K562 (cell line): ENCODE measurements around the gene CD248. TPM values are rescaled to one million over a fixed set of nuclear protein-coding genes. Genes with fewer than 3 reads are reported as not detected.

Experiments
- ATF1 ChIP-seq, 2 experiments: fragments of 450-650 bp in 1 of 2; IDR thresholded peaks; 2 replicates each; pipeline ENCODE4 v1.6.1; 2016; ENCODE audit warnings: missing compliant biosample characterization in 1 of 2, missing genetic modification characterization in 1 of 2
- BHLHE40 ChIP-seq: IDR thresholded peaks from 2 replicates; pipeline ENCODE4 v1.6.1; 2011; ENCODE audit warnings: low read length, improper control_type of control experiment
- BMI1 ChIP-seq: fragments of 150-350 bp; IDR thresholded peaks from 2 replicates; pipeline ENCODE4 v1.6.1; 2014; ENCODE audit warnings: low read length
- CREB3L1 ChIP-seq: fragments of 450-650 bp; IDR thresholded peaks from 2 replicates; pipeline ENCODE4 v1.6.1; 2014; ENCODE audit warnings: low read depth, mild to moderate bottlenecking, moderate library complexity, borderline replicate concordance
- CTBP1 ChIP-seq: fragments of 450-650 bp; IDR thresholded peaks from 2 replicates; pipeline ENCODE4 v1.6.1; 2016; ENCODE audit warnings: borderline replicate concordance
- EP300 ChIP-seq: IDR thresholded peaks from 2 replicates; pipeline ENCODE4 v1.6.1; 2012; ENCODE audit warnings: low read length, improper control_type of control experiment
- EZH2 ChIP-seq: IDR thresholded peaks from 2 replicates; pipeline ENCODE4 v1.6.1; 2012; ENCODE audit warnings: low read depth, mild to moderate bottlenecking, inconsistent platforms, low read length, borderline replicate concordance
- MCM5 ChIP-seq: fragments of 450-650 bp; IDR thresholded peaks from 2 replicates; pipeline ENCODE4 v1.6.1; 2016; ENCODE audit warnings: low read depth
- MTA3 ChIP-seq: fragments of 450-650 bp; formaldehyde crosslinking; IDR thresholded peaks from 2 replicates; pipeline ENCODE4 v1.6.1; 2017; ENCODE audit warnings: mild to moderate bottlenecking, borderline replicate concordance
- NFE2L1 ChIP-seq: fragments of 450-650 bp; IDR thresholded peaks from 2 replicates; pipeline ENCODE4 v1.6.1; 2016; ENCODE audit warnings: missing genetic modification characterization, low read depth, mild to moderate bottlenecking, missing compliant biosample characterization, moderate library complexity, borderline replicate concordance
- POLR2G ChIP-seq: fragments of 200-400 bp; formaldehyde crosslinking; IDR thresholded peaks from 2 replicates; pipeline ENCODE4 v1.6.1; 2017; ENCODE audit warnings: low read depth, mild to moderate bottlenecking, antibody characterized with exemption, low read length, moderate library complexity
- PRDM10 ChIP-seq: fragments of 450-650 bp; IDR thresholded peaks from 2 replicates; pipeline ENCODE4 v1.6.1; 2018; ENCODE audit not compliant: partially characterized antibody
- RBM22 ChIP-seq: fragments of 200-400 bp; formaldehyde crosslinking; IDR thresholded peaks from 2 replicates; pipeline ENCODE4 v1.6.1; 2018; ENCODE audit warnings: low read length, low read depth; ENCODE audit not compliant: poor library complexity, severe bottlenecking
- RBM25 ChIP-seq: fragments of 200-400 bp; formaldehyde crosslinking; IDR thresholded peaks from 2 replicates; pipeline ENCODE4 v1.6.1; 2018; ENCODE audit warnings: low read length, low read depth, moderate library complexity; ENCODE audit not compliant: severe bottlenecking
- ZBTB1 ChIP-seq: sonication (generic); formaldehyde crosslinking; IDR thresholded peaks from 2 replicates; pipeline ENCODE4 v1.8.1; 2023; ENCODE audit warnings: missing genetic modification reagents, low read depth, mild to moderate bottlenecking, borderline replicate concordance
- ZBTB12 ChIP-seq: fragments of 250-450 bp; sonication (Bioruptor Pico); IDR thresholded peaks from 2 replicates; pipeline ENCODE4 v1.4.0; 2020
- ZBTB8A ChIP-seq: fragments of 450-650 bp; IDR thresholded peaks from 2 replicates; pipeline ENCODE4 v1.6.1; 2018; ENCODE audit warnings: mild to moderate bottlenecking, moderate library complexity; ENCODE audit not compliant: partially characterized antibody
- ZFX ChIP-seq: sonication (generic); formaldehyde crosslinking; IDR thresholded peaks from 2 replicates; pipeline ENCODE4 v1.8.0; 2022; ENCODE audit warnings: mild to moderate bottlenecking, missing genetic modification reagents, moderate library complexity
- ZNF274 ChIP-seq: IDR thresholded peaks from 2 replicates; pipeline ENCODE4 v1.6.1; 2011; ENCODE audit warnings: low read depth, mild to moderate bottlenecking, low read length, moderate library complexity, borderline replicate concordance
- ZNF586 ChIP-seq: fragments of 450-650 bp; formaldehyde crosslinking; conservative IDR thresholded peaks from 2 replicates; pipeline ENCODE4 v1.4.0; 2020; ENCODE audit warnings: mild to moderate bottlenecking, moderate library complexity
- ZSCAN32 ChIP-seq: fragments of 450-650 bp; formaldehyde crosslinking; IDR thresholded peaks from 2 replicates; pipeline ENCODE4 v1.4.0; 2020; ENCODE audit warnings: mild to moderate bottlenecking, moderate library complexity
- polyA plus RNA-seq, 8 experiments: library from polyadenylated mRNA; depleted of rRNA in 4 of 8; stranded (reverse) in 5 of 8; unstranded in 3 of 8; fragments of >200 nt; fragmentation: Nextera tagmentation in 2 of 8; fragmentation: Illumina TruSeq in 1 of 8; extraction: Ambion mirVana in 2 of 8; extraction: Trizol in 1 of 8; gene quantifications; 2 replicates each; pipeline versions ENCODE4 v1.2.1 to v1.2.3, GENCODE V29; 2011 to 2014; ENCODE audit warnings: inconsistent platforms in 1 of 8, missing spikeins in 1 of 8
- total RNA-seq, 7 experiments: library from RNA; depleted of rRNA in 6 of 7; stranded (reverse); fragments of >200 nt in 6 of 7; fragmentation: Illumina TruSeq in 2 of 7; extraction: Trizol in 2 of 7; gene quantifications; 2 replicates each; pipeline versions ENCODE4 v1.2.1 to v1.2.3, GENCODE V29; 2011 to 2021; ENCODE audit warnings: low replicate concordance in 1 of 7

CD248 gene
- total and polyA plus RNA-seq, 9 of the 15 experiments (the other 6 are each of a cell fraction or from before 2014, with no cell fraction given): 0.09 TPM; not detected in 8

GRCh38 chr11:66328302-66329144, 11.7 kb upstream of the CD248 start (continued):
- TF ChIP-seq PRDM10 (no peak), BHLHE40 (peak; percentile 91), CTBP1 (peak; percentile 83), ZNF586 (no peak), MCM5 (no peak), NFE2L1 (no peak), EP300 (no peak), RBM25 (no peak), POLR2G (peak; percentile 55), ZFX (peak; percentile 42; the same call in 1 of the 2 replicates), BMI1 (no peak), ZBTB12 (CRISPR knock-in tag) (no peak), ZSCAN32 (CRISPR knock-in tag) (no peak), ZBTB8A (no peak), CREB3L1 (peak; percentile 71; the same call in 1 of the 2 replicates), ZNF274 (no peak), MTA3 (peak; percentile 82), EZH2 (no peak), ATF1 (CRISPR knock-in tag; IDR thresholded peaks at IDR 0.05) (no peak), ATF1 (tag; IDR thresholded peaks at IDR 0.05) (peak; percentile 45), RBM22 (no peak), ZBTB1 (no peak)
